Ishikawa (cell line): ENCODE results near the gene GBP1.

Source experiments
- CEBPB ChIP-seq: IDR thresholded peaks from 2 replicates; pipeline ENCODE4 v1.6.1; 2012
- CREB1 ChIP-seq: IDR thresholded peaks from 2 replicates; pipeline ENCODE4 v1.6.1; 2012; ENCODE audit warnings: low read depth
- EGR1 ChIP-seq: IDR thresholded peaks from 2 replicates; pipeline ENCODE4 v1.6.1; 2012
- EP300 ChIP-seq: IDR thresholded peaks from 2 replicates; pipeline ENCODE4 v1.6.1; 2012; ENCODE audit warnings: borderline replicate concordance
- FOXM1 ChIP-seq: IDR thresholded peaks from 2 replicates; pipeline ENCODE4 v1.6.1; 2012; ENCODE audit warnings: low read depth, borderline replicate concordance
- NFIC ChIP-seq: IDR thresholded peaks from 2 replicates; pipeline ENCODE4 v1.6.1; 2012
- RAD21 ChIP-seq: IDR thresholded peaks from 2 replicates; pipeline ENCODE4 v1.6.1; 2012; ENCODE audit warnings: low read depth
- TAF1 ChIP-seq: IDR thresholded peaks from 2 replicates; pipeline ENCODE4 v1.6.1; 2012; ENCODE audit warnings: low read depth, mild to moderate bottlenecking
- TCF12 ChIP-seq: IDR thresholded peaks from 2 replicates; pipeline ENCODE4 v1.6.1; 2012; ENCODE audit warnings: low read depth
- TEAD4 ChIP-seq: IDR thresholded peaks from 2 replicates; pipeline ENCODE4 v1.6.1; 2012
- YY1 ChIP-seq: IDR thresholded peaks from 2 replicates; pipeline ENCODE4 v1.6.1; 2012; ENCODE audit warnings: low read depth
- ZBTB7A ChIP-seq: IDR thresholded peaks from 2 replicates; pipeline ENCODE4 v1.6.1; 2012; ENCODE audit warnings: low read depth
- TF ChIP-seq, protein P1 (sequence below): IDR thresholded peaks from 2 replicates; pipeline ENCODE4 v1.6.1; 2012
- TF ChIP-seq, protein P2 (sequence below): IDR thresholded peaks from 2 replicates; pipeline ENCODE4 v1.6.1; 2012
- TF ChIP-seq, protein P3 (sequence below): IDR thresholded peaks from 2 replicates; pipeline ENCODE4 v1.6.1; 2012; ENCODE audit warnings: low read depth, mild to moderate bottlenecking

The GBP1 gene

DNA sequence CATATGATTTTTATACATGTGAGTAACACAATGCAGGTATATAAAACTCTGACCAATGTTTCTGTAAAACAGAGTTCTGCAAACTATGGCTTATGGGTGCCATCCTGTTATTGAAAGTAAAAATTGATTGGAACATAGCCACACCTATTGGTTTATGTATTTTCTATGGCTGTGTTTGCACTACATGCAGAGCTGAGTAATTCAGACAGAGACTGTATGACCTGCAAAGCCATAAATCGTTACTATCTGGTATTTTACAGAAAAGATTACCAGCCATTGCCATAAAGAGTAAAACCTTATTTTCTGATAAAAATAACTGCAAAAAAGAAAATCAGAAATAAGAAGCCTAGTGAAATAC is 13.1 kb downstream of the GBP1 start:
- TF ChIP-seq, protein P1, sequence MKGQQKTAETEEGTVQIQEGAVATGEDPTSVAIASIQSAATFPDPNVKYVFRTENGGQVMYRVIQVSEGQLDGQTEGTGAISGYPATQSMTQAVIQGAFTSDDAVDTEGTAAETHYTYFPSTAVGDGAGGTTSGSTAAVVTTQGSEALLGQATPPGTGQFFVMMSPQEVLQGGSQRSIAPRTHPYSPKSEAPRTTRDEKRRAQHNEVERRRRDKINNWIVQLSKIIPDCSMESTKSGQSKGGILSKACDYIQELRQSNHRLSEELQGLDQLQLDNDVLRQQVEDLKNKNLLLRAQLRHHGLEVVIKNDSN: no peak
- TF ChIP-seq, protein P2, sequence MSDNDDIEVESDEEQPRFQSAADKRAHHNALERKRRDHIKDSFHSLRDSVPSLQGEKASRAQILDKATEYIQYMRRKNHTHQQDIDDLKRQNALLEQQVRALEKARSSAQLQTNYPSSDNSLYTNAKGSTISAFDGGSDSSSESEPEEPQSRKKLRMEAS: no peak
- TF ChIP-seq YY1 (no peak), CEBPB (no peak), TCF12 (no peak), TAF1 (no peak), ZBTB7A (no peak), FOXM1 (no peak), RAD21 (no peak), NFIC (no peak), EGR1 (no peak), TEAD4 (no peak), CREB1 (no peak), EP300 (no peak)
- TF ChIP-seq, protein P3, sequence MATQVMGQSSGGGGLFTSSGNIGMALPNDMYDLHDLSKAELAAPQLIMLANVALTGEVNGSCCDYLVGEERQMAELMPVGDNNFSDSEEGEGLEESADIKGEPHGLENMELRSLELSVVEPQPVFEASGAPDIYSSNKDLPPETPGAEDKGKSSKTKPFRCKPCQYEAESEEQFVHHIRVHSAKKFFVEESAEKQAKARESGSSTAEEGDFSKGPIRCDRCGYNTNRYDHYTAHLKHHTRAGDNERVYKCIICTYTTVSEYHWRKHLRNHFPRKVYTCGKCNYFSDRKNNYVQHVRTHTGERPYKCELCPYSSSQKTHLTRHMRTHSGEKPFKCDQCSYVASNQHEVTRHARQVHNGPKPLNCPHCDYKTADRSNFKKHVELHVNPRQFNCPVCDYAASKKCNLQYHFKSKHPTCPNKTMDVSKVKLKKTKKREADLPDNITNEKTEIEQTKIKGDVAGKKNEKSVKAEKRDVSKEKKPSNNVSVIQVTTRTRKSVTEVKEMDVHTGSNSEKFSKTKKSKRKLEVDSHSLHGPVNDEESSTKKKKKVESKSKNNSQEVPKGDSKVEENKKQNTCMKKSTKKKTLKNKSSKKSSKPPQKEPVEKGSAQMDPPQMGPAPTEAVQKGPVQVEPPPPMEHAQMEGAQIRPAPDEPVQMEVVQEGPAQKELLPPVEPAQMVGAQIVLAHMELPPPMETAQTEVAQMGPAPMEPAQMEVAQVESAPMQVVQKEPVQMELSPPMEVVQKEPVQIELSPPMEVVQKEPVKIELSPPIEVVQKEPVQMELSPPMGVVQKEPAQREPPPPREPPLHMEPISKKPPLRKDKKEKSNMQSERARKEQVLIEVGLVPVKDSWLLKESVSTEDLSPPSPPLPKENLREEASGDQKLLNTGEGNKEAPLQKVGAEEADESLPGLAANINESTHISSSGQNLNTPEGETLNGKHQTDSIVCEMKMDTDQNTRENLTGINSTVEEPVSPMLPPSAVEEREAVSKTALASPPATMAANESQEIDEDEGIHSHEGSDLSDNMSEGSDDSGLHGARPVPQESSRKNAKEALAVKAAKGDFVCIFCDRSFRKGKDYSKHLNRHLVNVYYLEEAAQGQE: no peak

DNA sequence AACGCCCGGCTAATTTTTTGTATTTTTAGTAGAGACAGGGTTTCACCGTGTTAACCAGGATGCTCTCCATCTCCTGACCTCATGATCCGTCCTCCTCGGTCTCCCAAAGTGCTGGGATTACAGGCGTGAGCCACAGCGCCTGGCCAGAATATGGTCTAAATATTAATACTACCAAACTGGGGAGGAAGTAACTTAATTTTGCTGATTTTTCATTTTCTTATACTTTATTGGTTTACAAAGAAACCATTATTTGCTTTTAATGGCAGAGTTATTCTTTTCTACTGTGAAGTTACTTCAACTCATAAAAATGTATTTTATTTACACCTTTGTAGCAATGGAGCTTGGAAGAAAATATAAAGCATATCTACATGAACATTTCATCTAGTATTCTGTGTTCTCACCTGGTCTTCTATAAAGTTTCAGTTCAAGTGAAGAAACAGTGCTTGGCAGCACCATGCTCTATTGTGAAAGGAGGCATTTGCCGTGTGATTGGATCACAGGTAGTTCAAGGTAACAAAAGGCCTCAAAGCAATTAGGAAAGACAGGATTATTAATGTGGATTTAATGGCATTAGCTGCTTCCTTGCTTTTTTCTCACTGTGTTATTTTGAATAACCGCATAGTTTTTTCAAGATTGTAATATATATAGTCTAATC is 13.6 kb downstream of the GBP1 start:
- no peak for TF ChIP-seq NFIC
- no peak for TF ChIP-seq TEAD4
- no peak for TF ChIP-seq ZBTB7A
- TF ChIP-seq, protein P3: no peak
- no peak for TF ChIP-seq TAF1
- TF ChIP-seq FOXM1: no peak
- no peak for TF ChIP-seq TCF12
- TF ChIP-seq CREB1: no peak
- TF ChIP-seq, protein P1: no peak
- no peak for TF ChIP-seq EP300
- TF ChIP-seq CEBPB: no peak
- TF ChIP-seq RAD21: no peak
- no peak for TF ChIP-seq YY1
- TF ChIP-seq, protein P2: no peak

DNA sequence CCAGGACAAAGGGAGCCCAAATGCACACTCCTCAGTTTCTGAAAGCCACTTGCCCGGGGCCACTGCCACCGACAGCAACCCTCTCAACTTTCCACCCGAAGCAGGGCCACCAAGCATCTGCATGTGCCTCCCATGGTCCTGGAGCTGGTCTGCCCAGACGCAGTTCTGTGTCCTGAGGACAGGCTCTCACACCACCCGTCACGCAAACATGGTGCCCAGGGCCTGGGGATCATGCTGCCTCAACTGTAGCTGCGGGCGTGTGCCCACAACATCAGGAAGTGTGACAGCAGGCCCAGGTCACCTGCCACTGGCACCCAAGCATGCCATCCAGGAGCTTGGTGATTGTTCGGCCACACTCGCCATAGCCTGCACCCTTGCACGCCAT is 14.4 kb downstream of the GBP1 start:
- TF ChIP-seq TEAD4 (no peak), YY1 (no peak), TAF1 (no peak), CREB1 (no peak), FOXM1 (no peak), TCF12 (no peak), RAD21 (no peak)

DNA sequence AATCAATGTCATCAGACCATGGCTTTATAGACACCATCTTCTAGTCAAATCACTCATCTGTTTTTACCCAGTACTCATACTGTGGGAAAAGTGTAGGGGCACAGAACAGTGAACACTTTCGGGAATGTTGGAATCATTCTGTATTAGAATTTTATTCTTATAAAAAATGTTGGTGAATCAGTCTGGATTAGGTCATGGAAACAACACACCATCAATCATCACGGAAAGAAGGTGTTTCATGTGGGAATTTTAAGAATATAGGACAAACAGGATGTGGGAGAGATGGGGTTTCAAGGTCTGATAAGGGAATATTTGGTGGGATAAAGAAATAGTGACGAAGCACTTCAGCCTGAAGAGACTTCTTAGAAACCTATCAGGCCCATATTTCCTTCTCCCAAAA is 17.3 kb downstream of the GBP1 start:
- no peak for TF ChIP-seq EGR1
- TF ChIP-seq, protein P3: no peak
- no peak for TF ChIP-seq TAF1
- no peak for TF ChIP-seq ZBTB7A
- no peak for TF ChIP-seq TCF12
- no peak for TF ChIP-seq CEBPB
- TF ChIP-seq CREB1: no peak
- TF ChIP-seq NFIC: no peak
- no peak for TF ChIP-seq FOXM1
- TF ChIP-seq RAD21: no peak
- TF ChIP-seq, protein P1: no peak
- no peak for TF ChIP-seq YY1
- no peak for TF ChIP-seq TEAD4
